ENCODE results near the gene LYRM4.

- TF ChIP-seq, protein P1, sequence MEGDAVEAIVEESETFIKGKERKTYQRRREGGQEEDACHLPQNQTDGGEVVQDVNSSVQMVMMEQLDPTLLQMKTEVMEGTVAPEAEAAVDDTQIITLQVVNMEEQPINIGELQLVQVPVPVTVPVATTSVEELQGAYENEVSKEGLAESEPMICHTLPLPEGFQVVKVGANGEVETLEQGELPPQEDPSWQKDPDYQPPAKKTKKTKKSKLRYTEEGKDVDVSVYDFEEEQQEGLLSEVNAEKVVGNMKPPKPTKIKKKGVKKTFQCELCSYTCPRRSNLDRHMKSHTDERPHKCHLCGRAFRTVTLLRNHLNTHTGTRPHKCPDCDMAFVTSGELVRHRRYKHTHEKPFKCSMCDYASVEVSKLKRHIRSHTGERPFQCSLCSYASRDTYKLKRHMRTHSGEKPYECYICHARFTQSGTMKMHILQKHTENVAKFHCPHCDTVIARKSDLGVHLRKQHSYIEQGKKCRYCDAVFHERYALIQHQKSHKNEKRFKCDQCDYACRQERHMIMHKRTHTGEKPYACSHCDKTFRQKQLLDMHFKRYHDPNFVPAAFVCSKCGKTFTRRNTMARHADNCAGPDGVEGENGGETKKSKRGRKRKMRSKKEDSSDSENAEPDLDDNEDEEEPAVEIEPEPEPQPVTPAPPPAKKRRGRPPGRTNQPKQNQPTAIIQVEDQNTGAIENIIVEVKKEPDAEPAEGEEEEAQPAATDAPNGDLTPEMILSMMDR (IDR thresholded peaks at IDR 0.05): no peak
- no peak for TF ChIP-seq POLR2A (IDR thresholded peaks at IDR 0.05)
Measured at GRCh38 chr6:5136851-5137250, 123.9 kb downstream of the LYRM4 start.
